GM18499 (cell line): ENCODE measurements around the gene ADGRL3.
"Not testable (repeated sequence)": the region's sequence is repeated elsewhere in the genome, so short reads cannot be mapped to it uniquely, and the experiment has no call there.

Experiments
- ATAC-seq: cut with Tn5 transposase; IDR thresholded peaks from one replicate; pipeline ENCODE4 v1.9.1; 2021; ENCODE audit warnings: moderate number of reproducible peaks; ENCODE audit not compliant: insufficient read depth, unreplicated experiment

Gene ADGRL3

GRCh38 chr4:61837395-61837794 is 637.3 kb downstream of the ADGRL3 start:
- no peak for ATAC-seq

GRCh38 chr4:61838072-61838471 is 637.9 kb downstream of the ADGRL3 start:
- no peak for ATAC-seq

- ATAC-seq, result no peak
Measured at GRCh38 chr4:61841714-61842113, 641.6 kb downstream of the ADGRL3 start.

GRCh38 chr4:61851126-61851525 is 651.0 kb downstream of the ADGRL3 start:
- no peak for ATAC-seq

GRCh38 chr4:61852105-61852504 is 652.0 kb downstream of the ADGRL3 start:
- ATAC-seq, result not testable (repeated sequence)

- no peak for ATAC-seq
Measured at GRCh38 chr4:61853041-61853440, 652.9 kb downstream of the ADGRL3 start.

GRCh38 chr4:61860376-61860775 is 660.2 kb downstream of the ADGRL3 start:
- no peak for ATAC-seq

- ATAC-seq, result no peak
Measured at GRCh38 chr4:61864286-61864685, 664.2 kb downstream of the ADGRL3 start.

- ATAC-seq, result no peak
Measured at GRCh38 chr4:61866378-61867030, 666.4 kb downstream of the ADGRL3 start.

- no peak for ATAC-seq
Measured at GRCh38 chr4:61872983-61873382, 672.9 kb downstream of the ADGRL3 start.

- no peak for ATAC-seq
Measured at GRCh38 chr4:61877266-61877665, 677.1 kb downstream of the ADGRL3 start.

GRCh38 chr4:61877893-61878292 is 677.8 kb downstream of the ADGRL3 start:
- no peak for ATAC-seq

GRCh38 chr4:61882381-61882780 is 682.3 kb downstream of the ADGRL3 start:
- ATAC-seq, result no peak

GRCh38 chr4:61886131-61886530 is 686.0 kb downstream of the ADGRL3 start:
- ATAC-seq, result no peak

GRCh38 chr4:61889117-61889516 is 689.0 kb downstream of the ADGRL3 start:
- ATAC-seq, result no peak

GRCh38 chr4:61890321-61890720 is 690.2 kb downstream of the ADGRL3 start:
- ATAC-seq, result no peak

GRCh38 chr4:61891953-61892352 is 691.8 kb downstream of the ADGRL3 start:
- no peak for ATAC-seq

- ATAC-seq, result no peak
Measured at GRCh38 chr4:61896634-61897033, 696.5 kb downstream of the ADGRL3 start.

- no peak for ATAC-seq
Measured at GRCh38 chr4:61909031-61909430, 708.9 kb downstream of the ADGRL3 start.

GRCh38 chr4:61911313-61911756 is 711.2 kb downstream of the ADGRL3 start:
- ATAC-seq, result no peak

- no peak for ATAC-seq
Measured at GRCh38 chr4:61913619-61914018, 713.5 kb downstream of the ADGRL3 start.

- no peak for ATAC-seq
Measured at GRCh38 chr4:61915501-61915900, 715.4 kb downstream of the ADGRL3 start.

- ATAC-seq, result no peak
Measured at GRCh38 chr4:61918507-61918906, 718.4 kb downstream of the ADGRL3 start.
